ENCODE measurements around the gene PDZD4.

DNA sequence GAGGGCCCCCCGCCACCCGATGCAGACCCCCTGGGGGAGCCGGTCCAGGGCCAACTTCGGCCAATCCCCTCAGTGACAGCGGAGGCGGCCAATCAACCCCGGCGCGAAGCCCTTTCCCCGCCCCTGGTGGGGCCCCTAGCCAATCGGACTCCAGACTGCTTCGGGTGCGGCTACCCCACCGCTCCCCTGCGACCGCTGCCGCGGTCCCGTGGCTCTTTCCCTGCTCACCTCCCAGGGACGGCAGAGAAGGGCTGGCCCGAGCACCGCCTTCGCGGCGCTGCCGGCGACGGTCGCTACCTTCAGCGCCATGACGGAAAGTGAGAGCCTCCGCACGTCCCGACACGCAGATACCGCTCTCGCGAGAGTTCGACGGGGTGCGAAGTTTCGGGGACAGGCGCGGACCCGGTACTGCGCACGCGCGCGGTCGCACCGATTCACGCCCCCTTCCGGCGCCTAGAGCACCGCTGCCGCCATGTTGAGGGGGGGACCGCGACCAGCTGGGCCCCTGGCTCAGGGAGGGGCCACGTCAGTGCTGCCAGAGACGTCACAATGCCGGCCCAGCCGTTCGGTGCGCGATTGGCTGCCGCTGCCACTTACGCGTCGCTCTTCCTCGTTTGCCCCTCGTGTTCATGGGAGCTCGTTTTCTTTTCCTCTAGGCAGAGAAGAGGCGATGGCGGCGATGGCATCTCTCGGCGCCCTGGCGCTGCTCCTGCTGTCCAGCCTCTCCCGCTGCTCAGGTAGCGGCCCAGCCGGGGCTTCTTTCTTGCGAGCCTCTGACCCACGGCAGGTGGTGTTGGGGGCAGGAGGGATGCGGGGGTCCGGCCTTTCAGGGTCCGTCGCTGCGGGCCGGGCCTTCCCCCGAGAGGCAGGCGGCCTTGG, 36.1 kb downstream of the PDZD4 start, which contains the start of the genes IDH3G and SSR4:
- TF ChIP-seq SIN3A (IDR thresholded peaks at IDR 0.05; ENCODE audit: borderline replicate concordance, low read depth, low read length) (peak; percentile 50; the same call in 1 of the 2 replicates), EZH2phosphoT487 (IDR thresholded peaks at IDR 0.05; ENCODE audit: borderline replicate concordance, low read depth) (no peak), YY1 (IDR thresholded peaks at IDR 0.05; ENCODE audit: low read depth) (peak; percentile 87), JUND (IDR thresholded peaks at IDR 0.05) (no peak), POLR2AphosphoS5 (IDR thresholded peaks at IDR 0.05; ENCODE audit: low read depth, low read length) (peak; percentile 69), TCF12 (IDR thresholded peaks at IDR 0.05) (no peak; the same call in 1 of the 2 replicates)
- TF ChIP-seq, protein P1, sequence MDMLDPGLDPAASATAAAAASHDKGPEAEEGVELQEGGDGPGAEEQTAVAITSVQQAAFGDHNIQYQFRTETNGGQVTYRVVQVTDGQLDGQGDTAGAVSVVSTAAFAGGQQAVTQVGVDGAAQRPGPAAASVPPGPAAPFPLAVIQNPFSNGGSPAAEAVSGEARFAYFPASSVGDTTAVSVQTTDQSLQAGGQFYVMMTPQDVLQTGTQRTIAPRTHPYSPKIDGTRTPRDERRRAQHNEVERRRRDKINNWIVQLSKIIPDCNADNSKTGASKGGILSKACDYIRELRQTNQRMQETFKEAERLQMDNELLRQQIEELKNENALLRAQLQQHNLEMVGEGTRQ (IDR thresholded peaks at IDR 0.05; ENCODE audit: borderline replicate concordance, low read depth, low read length): no peak
- TF ChIP-seq, protein P2, sequence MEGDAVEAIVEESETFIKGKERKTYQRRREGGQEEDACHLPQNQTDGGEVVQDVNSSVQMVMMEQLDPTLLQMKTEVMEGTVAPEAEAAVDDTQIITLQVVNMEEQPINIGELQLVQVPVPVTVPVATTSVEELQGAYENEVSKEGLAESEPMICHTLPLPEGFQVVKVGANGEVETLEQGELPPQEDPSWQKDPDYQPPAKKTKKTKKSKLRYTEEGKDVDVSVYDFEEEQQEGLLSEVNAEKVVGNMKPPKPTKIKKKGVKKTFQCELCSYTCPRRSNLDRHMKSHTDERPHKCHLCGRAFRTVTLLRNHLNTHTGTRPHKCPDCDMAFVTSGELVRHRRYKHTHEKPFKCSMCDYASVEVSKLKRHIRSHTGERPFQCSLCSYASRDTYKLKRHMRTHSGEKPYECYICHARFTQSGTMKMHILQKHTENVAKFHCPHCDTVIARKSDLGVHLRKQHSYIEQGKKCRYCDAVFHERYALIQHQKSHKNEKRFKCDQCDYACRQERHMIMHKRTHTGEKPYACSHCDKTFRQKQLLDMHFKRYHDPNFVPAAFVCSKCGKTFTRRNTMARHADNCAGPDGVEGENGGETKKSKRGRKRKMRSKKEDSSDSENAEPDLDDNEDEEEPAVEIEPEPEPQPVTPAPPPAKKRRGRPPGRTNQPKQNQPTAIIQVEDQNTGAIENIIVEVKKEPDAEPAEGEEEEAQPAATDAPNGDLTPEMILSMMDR (IDR thresholded peaks at IDR 0.05): no peak
- TF ChIP-seq, protein P3, sequence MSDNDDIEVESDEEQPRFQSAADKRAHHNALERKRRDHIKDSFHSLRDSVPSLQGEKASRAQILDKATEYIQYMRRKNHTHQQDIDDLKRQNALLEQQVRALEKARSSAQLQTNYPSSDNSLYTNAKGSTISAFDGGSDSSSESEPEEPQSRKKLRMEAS (IDR thresholded peaks at IDR 0.05; ENCODE audit: low read depth): peak; percentile 94
- TF ChIP-seq, protein P4, sequence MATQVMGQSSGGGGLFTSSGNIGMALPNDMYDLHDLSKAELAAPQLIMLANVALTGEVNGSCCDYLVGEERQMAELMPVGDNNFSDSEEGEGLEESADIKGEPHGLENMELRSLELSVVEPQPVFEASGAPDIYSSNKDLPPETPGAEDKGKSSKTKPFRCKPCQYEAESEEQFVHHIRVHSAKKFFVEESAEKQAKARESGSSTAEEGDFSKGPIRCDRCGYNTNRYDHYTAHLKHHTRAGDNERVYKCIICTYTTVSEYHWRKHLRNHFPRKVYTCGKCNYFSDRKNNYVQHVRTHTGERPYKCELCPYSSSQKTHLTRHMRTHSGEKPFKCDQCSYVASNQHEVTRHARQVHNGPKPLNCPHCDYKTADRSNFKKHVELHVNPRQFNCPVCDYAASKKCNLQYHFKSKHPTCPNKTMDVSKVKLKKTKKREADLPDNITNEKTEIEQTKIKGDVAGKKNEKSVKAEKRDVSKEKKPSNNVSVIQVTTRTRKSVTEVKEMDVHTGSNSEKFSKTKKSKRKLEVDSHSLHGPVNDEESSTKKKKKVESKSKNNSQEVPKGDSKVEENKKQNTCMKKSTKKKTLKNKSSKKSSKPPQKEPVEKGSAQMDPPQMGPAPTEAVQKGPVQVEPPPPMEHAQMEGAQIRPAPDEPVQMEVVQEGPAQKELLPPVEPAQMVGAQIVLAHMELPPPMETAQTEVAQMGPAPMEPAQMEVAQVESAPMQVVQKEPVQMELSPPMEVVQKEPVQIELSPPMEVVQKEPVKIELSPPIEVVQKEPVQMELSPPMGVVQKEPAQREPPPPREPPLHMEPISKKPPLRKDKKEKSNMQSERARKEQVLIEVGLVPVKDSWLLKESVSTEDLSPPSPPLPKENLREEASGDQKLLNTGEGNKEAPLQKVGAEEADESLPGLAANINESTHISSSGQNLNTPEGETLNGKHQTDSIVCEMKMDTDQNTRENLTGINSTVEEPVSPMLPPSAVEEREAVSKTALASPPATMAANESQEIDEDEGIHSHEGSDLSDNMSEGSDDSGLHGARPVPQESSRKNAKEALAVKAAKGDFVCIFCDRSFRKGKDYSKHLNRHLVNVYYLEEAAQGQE (IDR thresholded peaks at IDR 0.05; ENCODE audit: low read depth, low read length): no peak
